Natural killer cell (primary cell): Measurements from ENCODE around the gene STK38. TPM values are rescaled to one million over a fixed set of nuclear protein-coding genes. Genes with fewer than 3 reads are reported as not detected.

Source experiments
- ATAC-seq, 3 donors: fragments of 150-1000 bp in 2 of 3; fragments of 200-7000 bp in 1 of 3; cut with Tn5 transposase; 1 replicate in 1 of 3; 2 replicates in 2 of 3; pipeline ENCODE4 v1.10.0; 2021; ENCODE audit warnings: mild to moderate bottlenecking in 2 of 3, moderate library complexity in 2 of 3
- DNase-seq, 2 donors: peaks; one replicate each; pipeline versions ENCODE4 v3.0.0 to v3.0.0-alpha.2; 2013 to 2021; ENCODE audit warnings: mixed read lengths in 1 of 2
- H3K27ac ChIP-seq: one replicate; pipeline ENCODE4 v1.5.1; 2013; ENCODE audit warnings: mild to moderate bottlenecking, low read length
- H3K27me3 ChIP-seq: one replicate; pipeline ENCODE4 v1.6.1; 2013; ENCODE audit warnings: low read length; ENCODE audit not compliant: control insufficient read depth, insufficient read depth
- H3K36me3 ChIP-seq: one replicate; pipeline ENCODE4 v1.6.1; 2013; ENCODE audit warnings: low read length; ENCODE audit not compliant: control insufficient read depth, insufficient read depth
- H3K4me1 ChIP-seq: one replicate; pipeline ENCODE4 v1.6.1; 2013; ENCODE audit warnings: low read length; ENCODE audit not compliant: control insufficient read depth, insufficient read depth
- H3K4me3 ChIP-seq: one replicate; pipeline ENCODE4 v1.5.1; 2013; ENCODE audit warnings: low read length
- H3K9me3 ChIP-seq: one replicate; pipeline ENCODE4 v1.6.1; 2013; ENCODE audit warnings: low read length; ENCODE audit not compliant: control insufficient read depth, insufficient read depth
- H3K27ac Mint-ChIP-seq, 2 donors: one replicate each; pipeline ENCODE4 v1.8.0; 2022; ENCODE audit warnings: mild to moderate bottlenecking in 2 of 2, mixed read lengths in 2 of 2, moderate library complexity in 1 of 2
- H3K27me3 Mint-ChIP-seq, 2 donors: one replicate each; pipeline ENCODE4 v1.8.0; 2022; ENCODE audit warnings: low read depth in 2 of 2, mixed read lengths in 2 of 2
- H3K36me3 Mint-ChIP-seq: one replicate; pipeline ENCODE4 v1.8.0; 2022; ENCODE audit warnings: mixed read lengths
- H3K4me1 Mint-ChIP-seq, 2 donors: one replicate each; pipeline ENCODE4 v1.8.0; 2022; ENCODE audit warnings: mixed read lengths in 2 of 2
- H3K4me3 Mint-ChIP-seq: one replicate; pipeline ENCODE4 v1.8.0; 2022; ENCODE audit warnings: mild to moderate bottlenecking, moderate library complexity, mixed read lengths
- H3K9me3 Mint-ChIP-seq, 2 donors: one replicate each; pipeline ENCODE4 v1.8.0; 2022; ENCODE audit warnings: mixed read lengths in 2 of 2
- CTCF ChIP-seq: fragments of 200-600 bp; IDR thresholded peaks from one replicate; pipeline ENCODE4 v1.8.0; 2022; ENCODE audit warnings: antibody characterized with exemption
- WGBS: methylation state at CpG from one replicate; pipeline ENCODE4 v1.1.7; 2013; ENCODE audit warnings: missing lambda C conversion rate; ENCODE audit not compliant: insufficient coverage; 5-methylcytosine and 5-hydroxymethylcytosine counted together
- intact Hi-C: fragments of 100-400 bp; cut with micrococcal nuclease; formaldehyde crosslinking; loops from one replicate; pipeline ENCODE4 v1.14.2; 2022
- total RNA-seq, 4 donors: library from RNA; stranded (reverse); fragments of 120-200 nt in 1 of 4; gene quantifications; one replicate each; pipeline versions ENCODE4 v1.2.3 to v1.2.4, GENCODE V29; 2013 to 2022

STK38 gene
- total RNA-seq, 3 donors from 2014 or later (not counting 1 experiment from before 2014, with no cell fraction given), result 105 to 157 (median 126) TPM

GRCh38 chr6:36571122-36572043, 24.1 kb upstream of the STK38 start:
- Mint-ChIP-seq H3K4me3 (no peak overlapping the region), H3K27me3 (no peaks in the 10 kb centered on the region), H3K4me1 (no peaks in the 10 kb centered on the region), H3K36me3 (no peaks in the 10 kb centered on the region), H3K27ac (no peak overlapping the region), H3K9me3 (no peaks in the 10 kb centered on the region)
- ATAC-seq (no peak), DNase-seq (no peak)
- intact Hi-C loops, result no loop called here
- Histone ChIP-seq H3K4me3 (no peak overlapping the region), H3K27ac (no peak overlapping the region), H3K36me3 (no peaks in the 10 kb centered on the region), H3K4me1 (no peaks in the 10 kb centered on the region), H3K27me3 (no peaks in the 10 kb centered on the region), H3K9me3 (peaks cover 3% of the 10 kb centered on the region)
- WGBS, result 90% methylated on average over 3 of the region's 4 CpGs
- TF ChIP-seq CTCF, result no peak

GRCh38 chr6:36570264-36570663, 23.0 kb upstream of the STK38 start:
- intact Hi-C loops, result no loop called here
- H3K4me1 ChIP-seq, result no peaks in the 10 kb centered on the region
- no peak for DNase-seq
- H3K4me3 ChIP-seq, result no peak overlapping the region
- Mint-ChIP-seq H3K4me1 (no peaks in the 10 kb centered on the region), H3K27ac (no peak overlapping the region), H3K4me3 (no peak overlapping the region), H3K36me3 (no peaks in the 10 kb centered on the region), H3K27me3 (no peaks in the 10 kb centered on the region), H3K9me3 (no peaks in the 10 kb centered on the region)
- 93% methylated on average over 2 of the region's 2 CpGs for WGBS
- H3K27ac ChIP-seq, result no peak overlapping the region
- ATAC-seq, result no peak
- no peaks in the 10 kb centered on the region for H3K27me3 ChIP-seq
- TF ChIP-seq CTCF, result no peak
- peaks cover 3% of the 10 kb centered on the region for H3K9me3 ChIP-seq
- no peaks in the 10 kb centered on the region for H3K36me3 ChIP-seq

GRCh38 chr6:36566418-36566905, 19.2 kb upstream of the STK38 start:
- Mint-ChIP-seq H3K27me3 (peaks cover 7% of the 10 kb centered on the region in 2 donors), H3K27ac (no peak overlapping the region), H3K36me3 (no peaks in the 10 kb centered on the region), H3K4me1 (no peaks in the 10 kb centered on the region), H3K9me3 (no peaks in the 10 kb centered on the region), H3K4me3 (no peak overlapping the region)
- ATAC-seq, result no peak
- H3K4me1 ChIP-seq, result no peaks in the 10 kb centered on the region
- no peak overlapping the region for H3K27ac ChIP-seq
- no peak for TF ChIP-seq CTCF
- H3K9me3 ChIP-seq, result peaks cover 3% of the 10 kb centered on the region
- H3K4me3 ChIP-seq, result no peak overlapping the region
- H3K27me3 ChIP-seq, result no peaks in the 10 kb centered on the region
- WGBS, result over 99% methylated on average over 6 of the region's 8 CpGs
- no peak for DNase-seq
- intact Hi-C loops, result no loop called here
- H3K36me3 ChIP-seq, result no peaks in the 10 kb centered on the region
